ENCODE measurements around the gene SPC24.
A peak's percentile ranks its signal among the peaks of the same experiment; 100 is the strongest.
"Not testable (repeated sequence)": the region's sequence is repeated elsewhere in the genome, so short reads cannot be mapped to it uniquely, and the experiment has no call there.

The SPC24 gene

DNA sequence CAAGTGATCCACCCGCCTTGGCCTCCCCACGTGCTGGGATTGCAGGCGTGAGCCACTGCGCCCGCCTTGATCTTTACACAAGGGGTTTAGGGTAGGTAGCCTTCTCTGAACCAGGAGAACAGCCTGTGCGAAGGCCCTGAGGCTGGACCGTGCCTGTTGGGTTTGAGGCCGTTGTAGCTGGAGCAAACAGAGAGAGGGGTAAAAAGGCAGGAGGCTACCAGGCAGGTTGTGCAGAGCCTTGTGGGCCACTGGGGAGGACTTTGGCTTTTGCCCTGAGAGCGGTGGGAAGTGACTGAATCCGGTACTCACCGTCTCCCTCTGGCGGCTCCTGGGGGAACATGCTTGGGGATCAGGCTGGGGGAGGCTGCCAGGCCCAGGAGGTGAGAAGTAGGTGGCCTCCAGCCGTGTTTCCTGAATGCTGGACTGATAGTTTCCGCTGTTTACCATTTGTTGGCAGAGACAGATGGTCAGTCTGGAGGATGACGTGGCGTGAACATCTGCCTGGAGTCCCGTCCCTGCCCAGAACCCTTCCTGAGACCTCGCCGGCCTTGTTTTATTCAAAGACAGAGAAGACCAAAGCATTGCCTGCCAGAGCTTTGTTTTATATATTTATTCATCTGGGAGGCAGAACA, 24.6 kb downstream of the SPC24 start:
- peak; percentile 89 for DNase-seq (ENCODE audit: low spot score)

DNA sequence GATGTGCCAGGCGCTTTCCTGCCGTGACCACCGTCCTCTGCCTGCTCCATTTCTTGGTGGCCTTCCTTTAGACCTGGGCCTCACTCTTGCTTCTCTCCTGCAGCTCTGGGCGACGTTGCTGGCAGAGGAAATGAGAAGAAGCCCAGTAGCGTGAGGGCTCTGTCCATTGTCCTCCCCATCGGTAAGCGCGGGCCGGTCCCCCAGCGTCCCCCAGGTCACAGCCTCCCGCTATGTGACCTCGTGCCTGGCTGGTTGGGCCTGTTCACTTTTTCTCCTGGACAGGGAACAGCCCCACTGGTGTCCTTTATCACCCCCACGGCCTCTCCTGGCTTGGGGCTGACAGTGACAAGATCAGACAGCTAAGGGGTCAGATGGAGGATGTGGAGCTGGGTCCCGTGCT, 27.7 kb downstream of the SPC24 start:
- DNase-seq (ENCODE audit: low spot score), result no peak

DNA sequence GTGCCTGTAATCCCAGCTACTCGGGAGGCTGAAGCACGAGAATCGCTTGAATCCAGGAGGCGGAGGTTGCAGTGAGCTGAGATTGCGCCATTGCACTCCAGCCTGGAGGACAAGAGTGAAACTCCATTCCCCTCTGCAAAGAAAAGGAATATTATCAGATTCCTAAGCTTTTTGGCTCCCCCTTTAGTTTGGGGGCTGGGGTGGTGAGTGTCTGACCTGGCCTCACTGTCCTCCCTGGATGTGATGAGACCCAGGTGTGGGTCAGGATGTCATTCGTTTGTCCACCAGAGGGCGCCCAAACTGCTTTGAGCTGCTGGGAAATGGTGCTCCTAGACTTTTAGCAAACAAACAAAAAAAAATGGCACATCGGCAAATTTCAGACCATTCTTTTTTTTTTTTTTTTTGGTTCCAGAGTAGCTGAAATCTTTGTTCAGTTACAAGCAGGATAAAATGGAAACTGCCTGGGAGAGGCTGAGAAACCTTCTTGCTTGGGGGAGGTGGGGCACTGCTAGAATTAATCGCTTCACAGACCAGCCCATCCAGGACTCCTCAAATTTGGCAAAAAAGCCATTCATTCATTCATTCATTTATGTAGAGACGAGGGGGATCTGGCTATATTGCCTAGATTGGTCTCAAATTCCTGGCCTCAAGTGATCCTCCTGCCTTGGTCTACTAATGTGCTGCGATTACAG, 29.4 kb downstream of the SPC24 start:
- DNase-seq (ENCODE audit: low spot score), result peak; percentile 68

DNA sequence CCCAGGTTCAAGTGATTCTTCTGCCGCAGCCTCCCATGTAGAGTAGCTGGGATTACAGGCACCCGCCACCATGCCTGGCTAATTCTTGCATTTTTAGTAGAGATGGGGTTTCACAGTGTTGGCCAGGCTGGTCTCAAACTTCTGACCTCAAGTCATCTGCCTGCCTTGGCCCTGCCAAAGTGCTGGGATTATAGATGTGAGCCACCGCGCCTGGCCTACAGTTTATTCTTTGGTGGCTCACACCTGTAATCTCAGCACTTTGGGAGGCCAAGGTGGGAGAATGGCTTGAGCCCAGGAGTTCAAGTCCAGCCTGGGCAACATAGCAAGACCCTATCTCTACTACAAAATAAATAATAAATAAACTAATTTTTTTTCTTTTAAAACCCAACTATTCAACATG, 31.4 kb downstream of the SPC24 start:
- DNase-seq (ENCODE audit: low spot score), result not testable (repeated sequence)

DNA sequence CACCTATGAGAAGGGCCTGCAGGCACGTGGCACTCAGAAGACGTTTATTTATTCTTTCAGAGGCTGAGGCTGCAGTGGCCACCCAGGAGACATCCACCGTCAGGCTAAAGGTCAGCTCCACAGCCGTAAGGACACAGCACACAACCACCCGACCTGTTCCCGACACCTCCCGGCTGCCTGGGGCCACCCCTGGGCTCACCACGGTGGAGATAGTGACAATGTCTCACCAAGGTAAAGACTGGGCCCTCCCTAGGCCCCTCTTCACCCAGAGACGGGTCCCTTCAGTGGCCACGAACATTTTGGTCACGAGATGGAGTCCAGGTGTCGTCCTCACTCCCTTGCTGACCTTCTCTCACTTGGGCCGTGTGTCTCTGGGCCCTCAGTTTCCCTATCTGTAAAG, 32.5 kb downstream of the SPC24 start:
- no peak for DNase-seq (ENCODE audit: low spot score)

DNA sequence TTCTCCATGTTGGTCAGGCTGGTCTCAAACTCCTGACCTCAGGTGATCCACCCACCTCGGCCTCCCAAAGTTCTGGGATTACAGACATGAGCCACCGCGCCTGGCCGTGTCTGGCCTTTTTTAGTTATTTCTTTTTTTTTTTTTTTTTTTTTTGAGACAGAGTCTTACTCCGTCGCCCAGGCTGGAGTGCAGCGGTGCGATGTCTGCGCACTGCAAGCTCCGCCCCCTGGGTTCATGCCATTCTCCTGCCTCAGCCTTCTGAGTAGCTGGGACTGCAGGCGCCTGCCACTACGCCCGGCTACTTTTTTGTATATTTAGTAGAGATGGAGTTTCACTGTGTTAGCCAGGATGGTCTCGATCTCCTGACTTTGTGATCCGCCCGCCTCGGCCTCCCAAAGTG, 33.6 kb downstream of the SPC24 start:
- not testable (repeated sequence) for DNase-seq (ENCODE audit: low spot score)

DNA sequence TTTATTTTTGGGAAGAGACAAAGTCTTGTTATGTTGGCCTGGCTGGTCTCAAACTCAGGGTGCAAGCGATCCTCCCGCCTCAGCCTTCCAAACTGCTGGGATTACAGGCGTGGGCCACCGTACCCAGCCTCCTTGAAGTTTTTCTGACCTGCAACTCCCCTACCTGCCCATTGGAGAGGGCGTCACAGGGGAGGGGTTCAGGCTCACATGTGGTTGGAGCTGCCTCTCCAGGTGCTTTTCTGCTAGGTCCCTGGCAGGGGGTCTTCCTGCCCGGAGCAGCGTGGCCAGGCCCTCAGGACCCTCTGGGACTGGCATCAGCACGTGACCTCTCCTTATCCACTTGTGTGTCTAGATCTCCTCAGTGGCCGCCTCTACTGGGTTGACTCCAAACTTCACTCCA, 39.1 kb downstream of the SPC24 start:
- no peak for DNase-seq (ENCODE audit: low spot score)

DNA sequence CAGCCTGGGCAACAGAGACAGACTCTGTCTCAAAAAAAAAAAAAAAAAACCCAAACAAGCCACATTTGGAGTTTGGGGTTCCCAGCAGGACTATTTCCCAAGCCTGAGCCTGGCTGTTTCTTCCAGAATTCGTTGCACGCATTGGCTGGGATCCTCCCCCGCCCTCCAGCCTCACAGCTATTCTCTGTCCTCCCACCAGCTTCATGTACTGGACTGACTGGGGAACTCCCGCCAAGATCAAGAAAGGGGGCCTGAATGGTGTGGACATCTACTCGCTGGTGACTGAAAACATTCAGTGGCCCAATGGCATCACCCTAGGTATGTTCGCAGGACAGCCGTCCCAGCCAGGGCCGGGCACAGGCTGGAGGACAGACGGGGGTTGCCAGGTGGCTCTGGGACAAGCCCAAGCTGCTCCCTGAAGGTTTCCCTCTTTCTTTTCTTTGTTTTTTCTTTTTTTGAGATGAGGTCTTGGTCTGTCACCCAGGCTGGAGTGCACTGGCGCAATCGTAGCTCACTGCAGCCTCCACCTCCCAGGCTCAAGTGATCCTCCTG, 39.6 kb downstream of the SPC24 start:
- no peak for DNase-seq (ENCODE audit: low spot score)

DNA sequence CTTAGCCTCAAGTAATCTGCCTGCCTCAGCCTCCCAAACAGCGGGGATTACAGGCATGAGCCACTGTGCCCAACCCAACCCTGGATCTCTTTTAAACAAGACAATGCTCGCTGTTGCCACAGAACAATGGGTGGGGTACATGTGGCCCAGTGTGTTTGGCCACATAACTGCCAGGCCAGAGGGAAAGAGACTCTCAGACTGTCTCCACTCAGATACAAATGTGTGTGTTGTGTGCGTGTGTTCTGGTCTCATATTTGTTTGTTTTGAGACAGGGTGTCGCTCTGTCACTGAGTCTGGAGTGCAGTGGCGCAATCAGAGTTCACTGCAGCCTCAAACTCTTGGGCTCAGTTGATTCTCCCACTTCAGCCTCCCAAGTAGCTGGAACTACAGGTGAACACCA, 40.5 kb downstream of the SPC24 start:
- DNase-seq (ENCODE audit: low spot score), result no peak

DNA sequence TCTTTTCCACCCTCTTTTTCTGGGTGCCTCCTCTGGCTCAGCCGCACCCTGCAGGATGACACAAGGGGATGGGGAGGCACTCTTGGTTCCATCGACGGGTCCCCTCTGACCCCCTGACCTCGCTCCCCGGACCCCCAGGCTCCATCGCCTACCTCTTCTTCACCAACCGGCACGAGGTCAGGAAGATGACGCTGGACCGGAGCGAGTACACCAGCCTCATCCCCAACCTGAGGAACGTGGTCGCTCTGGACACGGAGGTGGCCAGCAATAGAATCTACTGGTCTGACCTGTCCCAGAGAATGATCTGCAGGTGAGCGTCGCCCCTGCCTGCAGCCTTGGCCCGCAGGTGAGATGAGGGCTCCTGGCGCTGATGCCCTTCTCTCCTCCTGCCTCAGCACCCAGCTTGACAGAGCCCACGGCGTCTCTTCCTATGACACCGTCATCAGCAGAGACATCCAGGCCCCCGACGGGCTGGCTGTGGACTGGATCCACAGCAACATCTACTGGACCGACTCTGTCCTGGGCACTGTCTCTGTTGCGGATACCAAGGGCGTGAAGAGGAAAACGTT, 42.4 kb downstream of the SPC24 start:
- DNase-seq (ENCODE audit: low spot score), result no peak

DNA sequence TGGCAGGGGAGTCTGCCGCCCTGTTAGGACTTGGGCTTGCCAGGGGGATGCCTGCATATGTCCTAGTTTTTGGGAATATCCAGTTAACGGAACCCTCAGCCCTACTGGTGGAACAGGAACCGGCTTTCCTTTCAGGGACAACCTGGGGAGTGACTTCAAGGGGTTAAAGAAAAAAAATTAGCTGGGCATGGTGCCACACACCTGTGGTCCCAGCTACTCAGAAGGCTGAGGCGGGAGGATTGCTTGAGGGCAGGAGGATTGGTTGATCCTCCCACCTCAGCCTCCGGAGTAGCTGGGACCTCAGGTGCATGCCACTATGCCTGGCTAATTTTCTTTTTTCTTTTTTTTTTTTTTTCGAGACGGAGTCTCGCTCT, 43.8 kb downstream of the SPC24 start:
- no peak for DNase-seq (ENCODE audit: low spot score)

DNA sequence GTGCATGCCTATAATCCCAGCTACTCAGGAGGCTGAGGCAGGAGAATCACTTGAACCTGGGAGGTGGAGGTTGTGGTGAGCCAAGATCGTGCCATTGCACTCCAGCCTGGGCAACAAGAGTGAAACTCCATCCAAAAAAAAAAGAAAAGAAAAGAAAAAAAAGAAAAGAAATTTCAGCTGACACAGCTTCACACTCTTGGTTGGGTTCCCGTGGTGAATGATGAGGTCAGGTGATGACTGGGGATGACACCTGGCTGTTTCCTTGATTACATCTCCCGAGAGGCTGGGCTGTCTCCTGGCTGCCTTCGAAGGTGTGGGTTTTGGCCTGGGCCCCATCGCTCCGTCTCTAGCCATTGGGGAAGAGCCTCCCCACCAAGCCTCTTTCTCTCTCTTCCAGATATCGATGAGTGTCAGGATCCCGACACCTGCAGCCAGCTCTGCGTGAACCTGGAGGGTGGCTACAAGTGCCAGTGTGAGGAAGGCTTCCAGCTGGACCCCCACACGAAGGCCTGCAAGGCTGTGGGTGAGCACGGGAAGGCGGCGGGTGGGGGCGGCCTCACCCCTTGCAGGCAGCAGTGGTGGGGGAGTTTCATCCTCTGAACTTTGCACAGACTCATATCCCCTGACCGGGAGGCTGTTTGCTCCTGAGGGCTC, 44.3 kb downstream of the SPC24 start:
- no peak for DNase-seq (ENCODE audit: low spot score)

DNA sequence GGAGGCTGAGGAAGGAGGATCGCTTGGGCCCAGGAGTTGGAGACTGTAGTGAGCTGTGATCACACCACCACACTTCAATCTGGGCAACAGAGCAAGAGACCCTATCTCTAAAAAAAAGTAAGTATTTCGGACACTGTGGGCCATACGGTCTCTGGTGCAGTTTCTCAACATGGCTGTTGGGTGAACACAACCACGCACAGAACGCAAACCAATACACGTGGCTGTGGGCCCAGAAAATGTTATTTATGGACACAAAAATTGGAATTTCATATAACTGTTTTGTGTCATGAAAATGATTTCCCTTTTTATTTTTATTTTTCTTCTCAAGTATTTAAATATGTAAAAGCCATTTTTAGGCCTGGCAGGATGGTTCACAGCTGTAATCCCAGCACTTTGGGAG, 46.8 kb downstream of the SPC24 start:
- no peak for DNase-seq (ENCODE audit: low spot score)

DNA sequence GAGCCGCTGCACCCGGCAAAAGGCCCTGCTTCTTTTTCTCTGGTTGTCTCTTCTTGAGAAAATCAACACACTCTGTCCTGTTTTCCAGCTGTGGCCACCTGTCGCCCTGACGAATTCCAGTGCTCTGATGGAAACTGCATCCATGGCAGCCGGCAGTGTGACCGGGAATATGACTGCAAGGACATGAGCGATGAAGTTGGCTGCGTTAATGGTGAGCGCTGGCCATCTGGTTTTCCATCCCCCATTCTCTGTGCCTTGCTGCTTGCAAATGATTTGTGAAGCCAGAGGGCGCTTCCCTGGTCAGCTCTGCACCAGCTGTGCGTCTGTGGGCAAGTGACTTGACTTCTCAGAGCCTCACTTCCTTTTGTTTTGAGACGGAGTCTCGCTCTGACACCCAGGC, 49.1 kb downstream of the SPC24 start:
- DNase-seq (ENCODE audit: low spot score), result no peak

DNA sequence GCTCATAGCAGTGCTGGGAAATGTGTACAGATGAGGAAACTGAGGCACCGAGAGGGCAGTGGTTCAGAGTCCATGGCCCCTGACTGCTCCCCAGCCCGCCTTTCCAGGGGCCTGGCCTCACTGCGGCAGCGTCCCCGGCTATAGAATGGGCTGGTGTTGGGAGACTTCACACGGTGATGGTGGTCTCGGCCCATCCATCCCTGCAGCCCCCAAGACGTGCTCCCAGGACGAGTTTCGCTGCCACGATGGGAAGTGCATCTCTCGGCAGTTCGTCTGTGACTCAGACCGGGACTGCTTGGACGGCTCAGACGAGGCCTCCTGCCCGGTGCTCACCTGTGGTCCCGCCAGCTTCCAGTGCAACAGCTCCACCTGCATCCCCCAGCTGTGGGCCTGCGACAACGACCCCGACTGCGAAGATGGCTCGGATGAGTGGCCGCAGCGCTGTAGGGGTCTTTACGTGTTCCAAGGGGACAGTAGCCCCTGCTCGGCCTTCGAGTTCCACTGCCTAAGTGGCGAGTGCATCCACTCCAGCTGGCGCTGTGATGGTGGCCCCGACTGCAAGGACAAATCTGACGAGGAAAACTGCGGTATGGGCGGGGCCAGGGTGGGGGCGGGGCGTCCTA, 50.5 kb downstream of the SPC24 start:
- DNase-seq (ENCODE audit: low spot score), result no peak

DNA sequence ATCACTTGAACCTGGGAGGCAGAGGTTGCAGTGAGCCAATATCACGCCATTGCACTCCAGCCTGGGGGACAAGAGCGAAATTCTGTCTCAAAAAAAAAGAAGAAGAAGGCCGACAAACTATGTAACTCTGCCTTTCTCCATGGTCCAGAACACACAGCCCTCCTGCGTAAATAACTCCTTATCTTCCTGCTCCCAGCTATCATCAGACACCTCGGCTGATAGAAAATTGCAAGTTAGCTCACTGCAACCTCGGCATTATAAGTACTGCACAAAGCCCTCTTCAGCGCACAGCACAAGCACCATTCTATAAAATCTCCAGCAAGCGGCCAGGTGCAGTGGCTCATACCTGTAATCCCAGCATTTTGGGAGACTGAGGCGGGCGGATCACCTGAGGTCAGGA, 51.9 kb downstream of the SPC24 start:
- not testable (repeated sequence) for DNase-seq (ENCODE audit: low spot score)

DNA sequence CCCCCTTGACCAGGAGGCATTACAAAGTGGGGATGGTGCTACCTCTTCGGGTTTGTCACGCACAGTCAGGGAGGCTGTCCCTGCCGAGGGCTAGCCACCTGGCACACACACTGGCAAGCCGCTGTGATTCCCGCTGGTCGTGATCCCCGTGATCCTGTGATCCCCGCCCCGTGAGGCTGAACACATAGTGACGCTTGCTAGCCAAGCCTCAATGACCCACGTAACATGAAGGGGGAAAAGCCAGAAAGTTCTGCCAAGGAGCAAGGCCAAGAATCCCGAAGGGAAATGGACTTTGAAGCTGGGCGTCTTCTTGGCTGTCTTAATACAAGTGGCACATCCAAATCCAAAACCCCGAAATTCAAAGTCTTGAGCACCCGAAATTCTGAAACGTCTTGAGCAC, 52.6 kb downstream of the SPC24 start:
- DNase-seq (ENCODE audit: low spot score), result no peak

DNA sequence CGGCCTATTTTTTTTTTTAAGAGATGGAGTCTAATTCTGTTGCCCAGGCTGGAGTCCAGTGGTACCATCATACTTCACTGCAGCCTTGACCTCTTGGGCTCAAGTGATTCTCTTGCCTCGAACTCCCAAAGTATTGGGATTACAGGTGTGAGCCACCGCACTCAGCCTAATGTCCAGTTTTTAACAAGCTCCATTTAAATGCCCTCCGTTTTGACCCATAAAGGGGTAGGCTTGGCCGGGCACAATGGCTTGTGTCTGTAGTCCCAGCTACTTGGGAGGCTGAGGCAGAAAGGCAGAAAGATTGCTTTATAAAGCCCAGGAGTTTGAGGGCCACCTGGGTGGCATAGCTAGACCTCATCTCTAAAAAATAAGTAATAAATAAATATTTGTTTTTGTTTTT, 54.5 kb downstream of the SPC24 start:
- DNase-seq (ENCODE audit: low spot score), result no peak

DNA sequence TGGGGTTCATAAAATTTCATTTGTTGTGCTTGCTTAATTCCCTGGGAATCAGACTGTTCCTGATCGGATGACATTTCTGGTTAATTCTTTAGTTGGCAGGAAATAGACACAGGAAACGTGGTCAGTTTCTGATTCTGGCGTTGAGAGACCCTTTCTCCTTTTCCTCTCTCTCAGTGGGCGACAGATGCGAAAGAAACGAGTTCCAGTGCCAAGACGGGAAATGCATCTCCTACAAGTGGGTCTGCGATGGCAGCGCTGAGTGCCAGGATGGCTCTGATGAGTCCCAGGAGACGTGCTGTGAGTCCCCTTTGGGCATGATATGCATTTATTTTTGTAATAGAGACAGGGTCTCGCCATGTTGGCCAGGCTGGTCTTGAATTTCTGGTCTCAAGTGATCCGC, 55.5 kb downstream of the SPC24 start:
- no peak for DNase-seq (ENCODE audit: low spot score)

DNA sequence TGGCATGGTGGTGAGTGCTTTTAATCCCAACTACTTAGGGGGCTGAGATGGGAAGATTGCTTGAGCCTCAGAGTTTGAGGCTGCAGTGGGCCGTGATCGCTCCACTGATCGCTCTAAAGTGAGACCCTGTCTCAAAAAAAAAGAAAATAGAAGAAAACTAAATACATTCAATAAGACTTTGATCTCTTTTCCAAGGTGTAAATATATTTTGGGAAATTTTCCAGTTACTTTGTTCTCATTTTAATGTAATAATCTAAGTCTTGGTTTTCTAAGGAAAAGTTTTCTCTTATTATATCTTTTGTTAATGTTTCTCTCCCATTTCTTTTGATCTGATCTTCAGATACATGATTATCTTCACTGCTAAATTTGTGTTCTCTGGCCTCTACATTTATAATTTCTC, 56.7 kb downstream of the SPC24 start:
- no peak for DNase-seq (ENCODE audit: low spot score)

DNA sequence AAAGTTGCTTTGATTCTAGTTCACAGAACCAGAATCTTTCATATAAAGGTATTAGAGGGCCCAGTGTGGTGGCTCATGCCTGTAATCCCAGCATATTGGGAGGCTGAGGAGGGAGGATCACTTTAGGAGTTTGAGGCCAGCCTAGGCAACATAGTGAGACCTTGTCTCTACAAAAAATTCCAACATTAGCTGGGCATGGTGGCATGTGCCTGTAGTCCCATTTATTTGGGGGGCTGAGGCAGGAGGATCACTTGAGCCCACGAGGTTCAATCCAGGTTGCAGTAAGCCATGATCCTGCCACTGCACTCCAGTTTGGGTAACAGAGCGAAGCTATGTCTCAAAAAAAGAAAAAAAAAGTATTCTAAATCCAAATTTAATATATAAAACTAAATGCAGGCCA, 57.3 kb downstream of the SPC24 start:
- DNase-seq (ENCODE audit: low spot score), result no peak

DNA sequence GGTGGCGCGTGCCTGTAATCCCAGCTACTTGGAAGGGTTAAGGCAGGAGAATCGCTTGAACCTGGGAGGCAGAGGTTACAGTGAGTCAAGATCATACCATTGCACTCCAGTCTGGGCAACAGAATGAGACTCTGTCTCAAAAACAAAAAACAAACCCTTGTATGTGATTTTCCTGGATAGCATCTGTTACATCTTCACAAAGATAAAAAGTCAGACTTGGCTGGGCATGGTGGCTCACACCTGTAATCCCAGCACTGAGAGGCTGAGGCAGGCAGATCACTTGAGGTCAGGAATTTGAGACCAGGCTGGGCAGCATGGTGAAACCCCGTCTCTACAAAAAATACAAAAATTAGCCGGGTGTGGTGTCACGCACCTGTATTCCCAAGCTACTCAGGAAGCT, 58.2 kb downstream of the SPC24 start:
- DNase-seq (ENCODE audit: low spot score), result not testable (repeated sequence)

Data from germinal center (tissue), 1 donor.